GM19193 (cell line): ENCODE measurements around the gene KCNJ3.

Source experiments
- POLR2A ChIP-seq: IDR thresholded peaks from 4 replicates; pipeline ENCODE4 v1.6.1; 2011; ENCODE audit not compliant: insufficient read depth, insufficient read length; ENCODE audit errors: extremely low read depth

Gene KCNJ3

GRCh38 chr2:154771664-154772284 is 73.3 kb downstream of the KCNJ3 start:
- no peak for TF ChIP-seq POLR2A

- TF ChIP-seq POLR2A = no peak
Measured at GRCh38 chr2:154776825-154777224, 78.3 kb downstream of the KCNJ3 start.

GRCh38 chr2:154794406-154794805 is 95.9 kb downstream of the KCNJ3 start:
- TF ChIP-seq POLR2A = no peak

DNA sequence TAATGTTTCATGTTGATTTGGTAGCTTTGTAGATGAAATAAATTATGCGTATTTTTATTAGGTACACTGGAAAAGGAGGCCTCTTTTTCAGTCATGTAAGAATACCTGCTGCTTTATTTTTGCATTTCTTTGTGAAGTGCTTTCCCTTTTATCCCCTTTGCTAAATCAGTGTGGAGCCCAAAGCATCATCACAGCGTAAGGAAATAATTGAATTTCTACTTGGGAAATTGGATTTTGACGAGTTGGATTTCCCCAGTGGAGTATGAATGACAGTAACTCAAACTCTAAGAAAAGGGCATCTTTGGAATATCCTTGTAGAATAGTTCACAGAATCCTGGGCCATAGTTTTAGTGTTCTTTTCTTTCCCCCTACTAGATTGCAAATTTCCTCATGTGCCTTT is 97.2 kb downstream of the KCNJ3 start:
- no peak for TF ChIP-seq POLR2A

DNA sequence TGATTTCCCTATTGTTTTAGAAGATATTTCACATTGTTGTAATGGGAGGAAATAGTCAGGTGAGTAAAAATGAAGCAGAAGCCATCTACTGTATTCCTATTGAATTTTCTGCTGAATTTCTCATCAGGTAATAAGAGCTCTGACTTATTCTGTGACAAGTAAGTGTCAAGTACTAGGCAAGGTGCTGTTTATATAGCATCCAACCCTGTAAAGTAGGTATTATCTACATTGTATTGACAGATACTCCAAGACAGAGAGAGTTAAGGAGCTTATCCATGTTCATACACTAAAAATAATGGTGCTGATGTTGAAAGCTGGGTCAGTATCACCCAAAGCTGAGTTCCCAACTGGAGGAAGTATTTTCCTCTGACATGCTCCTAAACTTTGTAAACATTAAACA is 106.0 kb downstream of the KCNJ3 start:
- TF ChIP-seq POLR2A = no peak

DNA sequence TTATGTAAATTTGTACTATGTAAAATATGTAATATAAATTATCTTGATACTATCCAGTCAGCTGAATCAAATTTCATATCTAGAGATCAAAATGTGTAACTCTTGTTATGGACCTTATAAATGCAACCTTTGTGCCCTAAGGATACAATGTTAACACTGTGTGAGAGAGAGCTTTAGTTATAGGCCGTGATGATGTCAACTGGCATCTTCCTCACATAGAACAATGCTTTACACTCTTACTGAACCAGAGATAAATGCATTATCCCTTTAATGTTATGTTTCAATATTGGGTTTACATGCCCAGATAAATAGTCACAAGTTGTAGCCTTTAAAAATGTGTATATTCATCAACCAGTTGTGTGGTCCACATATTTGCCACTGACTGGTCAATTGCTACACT is 115.1 kb downstream of the KCNJ3 start:
- TF ChIP-seq POLR2A = no peak

DNA sequence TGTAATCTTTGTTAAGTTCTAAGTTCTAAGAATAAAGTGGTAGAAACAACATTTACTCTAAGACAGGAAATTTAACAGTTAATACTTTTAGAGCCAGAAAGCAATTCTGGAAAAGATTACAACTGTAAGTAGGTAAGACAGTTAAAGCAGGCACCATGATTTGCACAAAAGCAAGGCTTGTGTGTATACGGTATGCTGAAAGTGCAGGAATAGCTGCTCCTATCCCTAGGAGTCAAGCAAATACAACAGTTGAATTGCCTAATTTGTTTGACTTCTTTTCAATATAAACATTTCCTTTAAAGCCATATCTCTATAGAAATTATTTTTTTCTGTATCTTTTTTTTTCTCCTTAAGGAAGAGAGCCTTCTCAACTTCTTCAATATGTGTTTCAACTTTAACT is 116.4 kb downstream of the KCNJ3 start:
- no peak for TF ChIP-seq POLR2A

DNA sequence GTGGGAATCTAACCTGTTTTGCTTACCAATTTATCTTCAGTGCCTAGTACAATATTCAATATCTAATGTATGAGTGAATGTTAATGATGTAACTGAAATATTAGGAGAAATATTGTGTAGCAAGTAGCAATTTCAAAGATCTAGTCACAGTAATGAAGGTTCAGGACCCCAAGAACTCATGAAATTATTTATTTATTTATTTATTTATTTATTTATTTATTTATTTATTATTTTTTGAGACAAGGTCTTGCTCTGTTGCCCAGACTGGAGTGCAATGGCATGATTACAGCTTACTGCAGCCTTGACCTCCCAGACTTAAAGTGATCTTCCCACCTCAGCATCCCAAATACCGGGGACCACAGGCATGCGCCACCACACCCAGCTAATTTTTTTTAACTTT is 126.9 kb downstream of the KCNJ3 start:
- TF ChIP-seq POLR2A = no peak

GRCh38 chr2:154826827-154827226 is 128.3 kb downstream of the KCNJ3 start:
- TF ChIP-seq POLR2A = no peak

- no peak for TF ChIP-seq POLR2A
Measured at GRCh38 chr2:154827286-154827685, 128.8 kb downstream of the KCNJ3 start.

GRCh38 chr2:154832711-154833110 is 134.2 kb downstream of the KCNJ3 start:
- TF ChIP-seq POLR2A = no peak

GRCh38 chr2:154836632-154837031 is 138.1 kb downstream of the KCNJ3 start:
- TF ChIP-seq POLR2A = no peak

DNA sequence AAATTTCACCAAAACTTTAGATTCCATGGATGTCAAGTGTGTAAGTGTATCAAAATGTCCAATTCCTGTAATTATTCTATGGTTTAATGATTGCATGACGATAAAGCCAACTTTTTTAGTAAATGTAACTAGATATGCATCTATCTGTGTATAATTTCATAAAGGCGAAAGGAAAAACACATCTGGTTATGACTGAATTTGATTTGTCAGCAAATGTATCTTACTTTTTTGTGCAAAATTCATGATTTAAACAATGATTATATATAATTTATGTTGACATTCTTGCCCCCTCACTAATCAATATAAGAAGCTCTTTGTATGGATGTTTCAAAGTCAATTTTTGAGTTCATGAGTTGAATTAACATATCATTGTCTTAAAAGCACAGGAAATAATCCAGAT is 138.5 kb downstream of the KCNJ3 start:
- no peak for TF ChIP-seq POLR2A

- TF ChIP-seq POLR2A = no peak
Measured at GRCh38 chr2:154844513-154844912, 146.0 kb downstream of the KCNJ3 start.

DNA sequence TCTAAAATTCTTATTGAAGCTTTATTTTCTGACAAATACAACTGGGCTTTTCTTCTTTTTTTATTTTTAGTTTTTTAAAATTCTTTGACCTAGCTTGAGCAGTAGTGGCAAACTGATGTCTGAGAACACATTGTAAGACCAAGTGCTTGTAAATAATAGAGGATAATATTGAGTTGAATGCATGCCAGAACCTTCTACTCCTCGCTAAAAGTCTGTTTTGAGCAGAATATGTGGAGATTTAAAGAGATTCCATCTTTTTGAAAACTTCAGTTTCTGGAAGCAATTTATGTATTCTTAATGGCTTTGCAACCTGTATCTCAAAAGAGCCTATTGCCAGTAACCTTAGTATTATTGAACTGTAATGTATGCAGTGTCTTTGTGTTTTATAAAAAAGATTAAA is 148.3 kb downstream of the KCNJ3 start:
- no peak for TF ChIP-seq POLR2A

GRCh38 chr2:154849482-154849881 is 151.0 kb downstream of the KCNJ3 start:
- no peak for TF ChIP-seq POLR2A

GRCh38 chr2:154850532-154850931 is 152.0 kb downstream of the KCNJ3 start:
- TF ChIP-seq POLR2A = no peak
